Gastrocnemius medialis (tissue), 4 donors: ENCODE measurements around the gene PPM1J. TPM values are rescaled to one million over a fixed set of nuclear protein-coding genes. Genes with fewer than 3 reads are reported as not detected.
A peak's percentile ranks its signal among the peaks of the same experiment; 100 is the strongest.

Source experiments
- ATAC-seq, 2 donors: fragments of 150-250 bp; one replicate each; pipeline ENCODE4 v1.9.1; 2016
- DNase-seq, 2 donors: peaks; one replicate each; pipeline ENCODE4 v3.0.0-alpha.2; 2019
- H3K27ac ChIP-seq, 4 donors: fragments of 200-600 bp; sonication (generic); 1 replicate in 1 of 4; 2 replicates in 3 of 4; pipeline ENCODE4 v1.5.1; 2016 to 2018; ENCODE audit warnings: mild to moderate bottlenecking in 2 of 4, moderate library complexity in 1 of 4
- H3K27me3 ChIP-seq, 3 donors: fragments of 200-600 bp; sonication (generic) in 2 of 3; 1 replicate in 1 of 3; 2 replicates in 2 of 3; pipeline versions ENCODE4 v1.5.1 to v1.6.0; 2016 to 2019; ENCODE audit warnings: mild to moderate bottlenecking in 1 of 3, moderate library complexity in 1 of 3
- H3K36me3 ChIP-seq, 2 donors: fragments of 200-600 bp; sonication (generic) in 1 of 2; one replicate each; pipeline ENCODE4 v1.5.1; 2017 to 2018
- H3K4me1 ChIP-seq, 2 donors: fragments of 200-600 bp; sonication (generic) in 1 of 2; one replicate each; pipeline ENCODE4 v1.5.1; 2016 to 2017; ENCODE audit warnings: mild to moderate bottlenecking in 2 of 2
- H3K4me3 ChIP-seq, 4 donors: fragments of 200-600 bp; sonication (generic) in 3 of 4; 1 replicate in 1 of 4; 2 replicates in 3 of 4; pipeline ENCODE4 v1.5.1; 2016 to 2019; ENCODE audit warnings: mild to moderate bottlenecking in 2 of 4
- H3K9me3 ChIP-seq, 3 donors: fragments of 200-600 bp; sonication (generic) in 2 of 3; 1 replicate in 1 of 3; 2 replicates in 2 of 3; pipeline ENCODE4 v1.5.1; 2016 to 2019
- CTCF ChIP-seq, 5 experiments: fragments of 450-650 bp in 3 of 5; fragments of 200-600 bp in 2 of 5; sonication (generic) in 2 of 5; IDR thresholded peaks in 4 of 5; conservative IDR thresholded peaks in 1 of 5; 1 replicate in 4 of 5; 2 replicates in 1 of 5; pipeline ENCODE4 v1.5.1; 2016 to 2019; ENCODE audit warnings: antibody characterized with exemption in 5 of 5, mild to moderate bottlenecking in 3 of 5, moderate library complexity in 3 of 5
- POLR2A ChIP-seq, 2 donors: fragments of 450-650 bp; IDR thresholded peaks; one replicate each; pipeline ENCODE4 v1.6.1; 2017; ENCODE audit warnings: antibody characterized with exemption in 2 of 2, mild to moderate bottlenecking in 2 of 2, moderate library complexity in 2 of 2
- in situ Hi-C, 4 donors: fragments of 200-750 bp; cut with MboI; loops; one replicate each; pipeline versions ENCODE4 v1.15.0 to v1.8.0; 2017; ENCODE audit warnings: low sequenced_read_pairs in 4 of 4
- intact Hi-C: fragments of 100-400 bp; cut with DNase I; formaldehyde crosslinking; loops from one replicate; pipeline ENCODE4 v1.15.1; 2023; ENCODE audit warnings: low total_unique reads
- total RNA-seq, 4 donors: library from RNA; depleted of rRNA; stranded (reverse); fragments of >200 nt; gene quantifications; one replicate each; pipeline versions ENCODE4 v1.1.0 to v1.2.3, GENCODE V29; 2016

PPM1J gene
- total RNA-seq, 4 donors from 2014 or later = 4.2 to 5.4 (median 4.8) TPM

GRCh38 chr1:112702067-112702395, 13.1 kb downstream of the PPM1J start:
- in situ Hi-C loops = loop anchor here in 3 of 4 donors (10.0 to 25.0 kb wide), 4 partner anchors 77 to 685 kb away; partner anchors contain the start of genes CTTNBP2NL (in 3 of the 3) and MAGI3 (in 1 of the 3)

GRCh38 chr1:112701227-112702066, 13.7 kb downstream of the PPM1J start:
- Histone ChIP-seq H3K36me3 (peaks cover 0 to 14% of the 10 kb centered on the region in 2 donors), H3K4me1 (peaks cover 43 to 47% of the 10 kb centered on the region in 2 donors), H3K4me3 (no peak overlapping the region), H3K27ac (peak overlapping the region; percentile 85 to 94 (median 90)), H3K9me3 (no peaks in the 10 kb centered on the region), H3K27me3 (no peaks in the 10 kb centered on the region)
- intact Hi-C loops (loop anchor here (2.0 kb wide), 1 partner anchor 27 kb away; the partner anchor contains the start of gene MOV10), in situ Hi-C loops (loop anchor here in 3 of 4 donors (10.0 to 25.0 kb wide), 4 partner anchors 77 to 686 kb away; partner anchors contain the start of genes CTTNBP2NL (in 3 of the 3) and MAGI3 (in 1 of the 3))
- ATAC-seq = no peak
- DNase-seq = no peak
- TF ChIP-seq POLR2A (IDR thresholded peaks at IDR 0.05) (no peak), CTCF (IDR thresholded peaks at IDR 0.05 in 4 of 5, conservative IDR thresholded peaks at IDR 0.05 in 1 of 5) (no peak)

More at GRCh38 chr1:112702067-112702395, 13.1 kb downstream of the PPM1J start:
- Histone ChIP-seq H3K27ac (peak overlapping the region; percentile 85 to 94 (median 90)), H3K4me3 (no peak overlapping the region), H3K36me3 (peaks cover 0 to 14% of the 10 kb centered on the region in 2 donors), H3K27me3 (no peaks in the 10 kb centered on the region), H3K4me1 (peaks cover 43 to 47% of the 10 kb centered on the region in 2 donors), H3K9me3 (no peaks in the 10 kb centered on the region)
- TF ChIP-seq CTCF (IDR thresholded peaks at IDR 0.05 in 4 of 5, conservative IDR thresholded peaks at IDR 0.05 in 1 of 5) (no peak), POLR2A (IDR thresholded peaks at IDR 0.05) (no peak)
- ATAC-seq = no peak
- intact Hi-C loops = no loop called here
- no peak for DNase-seq

- Histone ChIP-seq H3K36me3 (peaks cover 0 to 14% of the 10 kb centered on the region in 2 donors), H3K4me3 (peak overlapping the region in 2 of 4 donors; percentile 1 to 6), H3K4me1 (peaks cover 42 to 43% of the 10 kb centered on the region in 2 donors), H3K9me3 (no peaks in the 10 kb centered on the region), H3K27me3 (no peaks in the 10 kb centered on the region), H3K27ac (peak overlapping the region; percentile 85 to 94 (median 90))
- peak; percentile 29 to 55 for TF ChIP-seq POLR2A (IDR thresholded peaks at IDR 0.05)
- peak in 1 of 5 experiments; percentile 29 for TF ChIP-seq CTCF (IDR thresholded peaks at IDR 0.05 in 4 of 5, conservative IDR thresholded peaks at IDR 0.05 in 1 of 5)
- DNase-seq (peak; percentile 78 to 92), ATAC-seq (peak; percentile 66 to 74)
- in situ Hi-C loops (loop anchor here in 3 of 4 donors (10.0 to 25.0 kb wide), 4 partner anchors 76 to 687 kb away; partner anchors contain the start of genes CTTNBP2NL (in 3 of the 3) and MAGI3 (in 1 of the 3)), intact Hi-C loops (loop anchor here (2.0 kb wide), 1 partner anchor 26 kb away; the partner anchor contains the start of gene MOV10)
Measured at GRCh38 chr1:112700290-112701226, 14.6 kb downstream of the PPM1J start.
